ENCODE results near the gene MAT2A. TPM values are rescaled to one million over a fixed set of nuclear protein-coding genes. Genes with fewer than 3 reads are reported as not detected.

MAT2A gene
- total and polyA plus RNA-seq, 4 experiments from 2014 or later, result 75.4 to 182 (median 151) TPM

DNA sequence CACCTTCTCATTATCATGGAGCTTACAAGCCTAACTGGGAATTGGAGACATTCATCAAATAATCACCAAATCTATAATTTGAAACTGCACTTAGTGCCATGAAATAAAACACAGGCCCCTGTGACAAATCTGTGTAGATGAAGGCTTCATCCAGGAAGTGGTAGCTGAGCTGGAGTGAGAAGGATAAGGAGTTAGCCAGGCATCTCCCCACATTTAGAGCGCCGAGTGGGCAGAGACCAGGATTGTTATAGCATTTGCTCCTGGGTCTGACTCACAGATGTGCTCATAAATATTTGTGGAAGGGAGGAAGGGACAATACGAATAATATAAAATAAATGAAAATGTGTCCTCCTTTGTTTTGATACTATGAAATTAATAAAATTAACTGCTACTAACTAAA, 2.5 kb upstream of the MAT2A start:
- ChIA-PET CTCF (ENCODE audit: partially characterized antibody) (interaction anchor here (1.3 to 12.4 kb wide), 4 partner anchors 10 to 116 kb away, joined by 3 to 144 read pairs (median 37); partner anchors contain the start of gene SH2D6), POLR2A (ENCODE audit: partially characterized antibody) (interaction anchor here (1.5 to 7.2 kb wide), 8 partner anchors 15 to 209 kb away, joined by 3 to 119 read pairs (median 54); partner anchors contain the start of genes ELMOD3, GGCX, RETSAT and RNF181)
- DNase-seq, result no peak
- peaks cover 3% of the 10 kb centered on the region for H3K36me3 ChIP-seq (ENCODE audit: insufficient read depth, low read length)
- Mint-ChIP-seq H3K9me3 (peaks cover 0 to 3% (median 0%) of the 10 kb centered on the region in 8 donors), H3K4me1 (peaks cover 20 to 40% (median 30%) of the 10 kb centered on the region in 4 donors), H3K27me3 (no peaks in the 10 kb centered on the region), H3K36me3 (peaks cover 4 to 26% of the 10 kb centered on the region in 2 donors), H3K27ac (peak overlapping the region in 3 of 7 donors; percentile 33 to 95 (median 57)), H3K4me3 (peak overlapping the region in 2 of 8 donors; percentile 37 to 41)
- no peaks in the 10 kb centered on the region for H3K27me3 ChIP-seq (ENCODE audit: insufficient read depth, low read length)
- H3K4me3 ChIP-seq (ENCODE audit: low read length in 2 of 2), result no peak overlapping the region
- no peaks in the 10 kb centered on the region for H3K9me3 ChIP-seq (ENCODE audit: control insufficient read depth in 1 of 2, low read length in 2 of 2)
- intact Hi-C loops (cut with micrococcal nuclease), result no loop called here
- peaks cover 28% of the 10 kb centered on the region for H3K4me1 ChIP-seq (ENCODE audit: insufficient read depth, low read length)
- no peak overlapping the region for H3K27ac ChIP-seq (ENCODE audit: low read depth, low read length)

DNA sequence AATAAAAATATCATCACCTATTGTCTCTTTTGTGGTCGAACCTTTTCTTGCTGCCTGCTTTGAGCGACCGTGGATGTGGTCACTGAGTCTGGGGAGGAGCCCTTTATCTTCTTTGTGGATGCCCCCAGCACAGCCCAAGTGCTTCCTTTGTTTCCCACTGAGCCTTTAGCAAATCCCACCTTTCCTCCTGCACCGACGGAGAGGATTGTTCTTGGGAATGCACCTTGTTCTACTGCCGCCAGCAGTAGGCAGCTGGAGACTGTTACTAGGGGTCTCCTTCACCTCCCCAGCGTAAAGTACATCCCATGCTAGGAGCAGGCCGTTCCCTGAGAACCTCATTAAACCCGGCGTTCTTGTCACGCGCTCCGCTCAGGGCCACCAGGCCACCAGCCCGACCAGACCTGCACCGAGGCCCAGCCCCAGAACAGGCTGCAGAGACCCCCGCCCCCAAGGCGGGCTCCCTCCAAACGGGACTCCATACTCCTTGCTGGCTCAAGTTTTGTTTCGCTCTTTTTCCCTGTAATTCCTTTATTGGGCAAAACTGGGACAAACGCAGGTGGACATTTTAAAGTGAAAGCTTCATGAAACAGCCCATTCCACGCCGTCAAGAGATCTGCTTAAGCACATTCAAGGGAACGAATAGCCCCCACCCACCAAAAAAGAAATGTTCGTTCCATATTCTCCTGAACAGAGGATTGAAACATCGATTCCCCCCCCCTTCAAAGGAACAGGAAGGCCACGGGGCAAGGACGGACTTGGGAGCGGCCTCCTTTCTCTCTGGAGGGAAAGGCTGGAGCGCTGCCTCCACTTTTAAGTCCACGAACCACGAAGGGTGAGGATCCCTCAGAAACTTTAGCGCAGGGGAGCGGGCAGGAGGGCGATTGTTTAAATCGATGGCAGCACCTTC, 1.1 kb upstream of the MAT2A start:
- ChIA-PET POLR2A (ENCODE audit: partially characterized antibody) (interaction anchor here (1.0 to 7.2 kb wide), 29 partner anchors 9 to 231 kb away, joined by 3 to 119 read pairs (median 12); partner anchors contain the start of genes C2orf68, ELMOD3, GGCX and RETSAT), CTCF (ENCODE audit: partially characterized antibody) (interaction anchor here (1.0 to 12.4 kb wide), 9 partner anchors 15 to 125 kb away, joined by 3 to 144 read pairs (median 4); partner anchors contain the start of genes GGCX and SH2D6)
- peak overlapping the region; percentile 78 to 98 for H3K4me3 ChIP-seq (ENCODE audit: low read length in 2 of 2)
- H3K27ac Mint-ChIP-seq, result peak overlapping the region; percentile 91 to 97 (median 95)
- peaks cover 17% of the 10 kb centered on the region for H3K36me3 ChIP-seq (ENCODE audit: insufficient read depth, low read length)
- intact Hi-C loops (cut with micrococcal nuclease), result loop anchor here (1.0 to 2.0 kb wide), 2 partner anchors 79 to 184 kb away; partner anchors contain the start of genes ELMOD3, RETSAT and USP39
- H3K4me3 Mint-ChIP-seq, result peak overlapping the region; percentile 93 to 97 (median 95)
- no peaks in the 10 kb centered on the region for H3K27me3 ChIP-seq (ENCODE audit: insufficient read depth, low read length)
- H3K27me3 Mint-ChIP-seq, result no peaks in the 10 kb centered on the region
- H3K4me1 ChIP-seq (ENCODE audit: insufficient read depth, low read length), result peaks cover 42% of the 10 kb centered on the region
- peak overlapping the region; percentile 83 for H3K27ac ChIP-seq (ENCODE audit: low read depth, low read length)
- DNase-seq, result peak; percentile 17 to 53 (median 26)
- H3K9me3 Mint-ChIP-seq, result peaks cover 0 to 3% (median 0%) of the 10 kb centered on the region in 8 donors
- no peaks in the 10 kb centered on the region for H3K9me3 ChIP-seq (ENCODE audit: control insufficient read depth in 1 of 2, low read length in 2 of 2)
- H3K4me1 Mint-ChIP-seq, result peaks cover 31 to 54% (median 41%) of the 10 kb centered on the region in 4 donors
- H3K36me3 Mint-ChIP-seq, result peaks cover 17 to 40% of the 10 kb centered on the region in 2 donors

DNA sequence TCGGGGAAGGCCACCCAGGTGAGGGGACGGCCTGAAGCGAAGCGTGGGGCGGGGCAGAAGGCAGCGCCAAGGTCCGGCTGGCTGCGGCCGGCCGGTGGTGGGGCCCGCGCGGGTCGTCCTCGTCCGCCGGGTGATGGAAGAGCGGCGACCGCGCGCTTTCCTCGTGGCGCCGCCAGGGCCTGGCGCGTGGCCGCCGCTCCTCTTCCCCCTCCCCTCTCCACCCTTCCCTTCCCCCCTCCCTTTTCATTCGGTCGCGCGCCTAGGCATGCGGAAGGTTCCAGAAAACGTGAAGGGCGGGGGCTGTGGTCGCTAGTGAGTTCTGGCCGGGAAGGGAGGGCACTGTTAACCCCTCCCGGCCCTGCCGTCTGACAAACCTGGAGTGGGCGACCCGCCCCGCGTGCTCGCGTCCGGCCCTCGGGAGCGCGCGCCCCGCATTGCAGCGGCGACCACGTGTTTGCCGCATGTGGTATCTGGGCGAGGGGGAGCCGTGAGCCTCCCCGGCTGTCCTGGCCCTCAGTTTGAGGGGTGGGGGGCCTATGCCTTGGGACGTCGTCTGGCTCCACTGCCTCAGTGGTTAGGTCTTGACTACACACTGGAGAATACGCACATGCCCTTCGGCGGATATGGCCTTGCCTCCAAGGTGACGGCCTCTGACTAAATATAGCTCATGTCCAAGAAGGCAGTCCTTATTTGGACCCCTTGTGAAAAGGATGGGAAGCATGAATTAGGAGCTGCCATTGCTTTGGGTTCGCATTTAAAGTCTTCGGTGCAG, 579 bp downstream of the MAT2A start:
- Histone ChIP-seq H3K36me3 (ENCODE audit: insufficient read depth, low read length) (peaks cover 26% of the 10 kb centered on the region), H3K4me3 (ENCODE audit: low read length in 2 of 2) (peak overlapping the region; percentile 78 to 98), H3K9me3 (ENCODE audit: control insufficient read depth in 1 of 2, low read length in 2 of 2) (no peaks in the 10 kb centered on the region), H3K4me1 (ENCODE audit: insufficient read depth, low read length) (peaks cover 44% of the 10 kb centered on the region), H3K27ac (ENCODE audit: low read depth, low read length) (peak overlapping the region; percentile 83), H3K27me3 (ENCODE audit: insufficient read depth, low read length) (no peaks in the 10 kb centered on the region)
- ChIA-PET CTCF (ENCODE audit: partially characterized antibody) (interaction anchor here (1.0 to 12.4 kb wide), 12 partner anchors 10 to 148 kb away, joined by 3 to 144 read pairs (median 4); partner anchors contain the start of genes GGCX and SH2D6), POLR2A (ENCODE audit: partially characterized antibody) (interaction anchor here (0.5 to 7.2 kb wide), 45 partner anchors 9 to 902 kb away, joined by 3 to 119 read pairs (median 6); partner anchors contain the start of genes C2orf68, CAPG, ELMOD3 and GGCX)
- Mint-ChIP-seq H3K36me3 (peaks cover 30 to 55% of the 10 kb centered on the region in 2 donors), H3K9me3 (peaks cover 0 to 3% (median 0%) of the 10 kb centered on the region in 8 donors), H3K4me3 (peak overlapping the region; percentile 93 to 97 (median 95)), H3K4me1 (peaks cover 33 to 58% (median 46%) of the 10 kb centered on the region in 4 donors), H3K27ac (peak overlapping the region; percentile 94 to 97 (median 95)), H3K27me3 (no peaks in the 10 kb centered on the region)
- DNase-seq, result peak; percentile 73 to 82 (median 76)
- intact Hi-C loops (cut with micrococcal nuclease), result loop anchor here (1.0 to 2.0 kb wide), 7 partner anchors 13 to 211 kb away; partner anchors contain the start of genes GGCX, RNF181, SH2D6 and USP39

DNA sequence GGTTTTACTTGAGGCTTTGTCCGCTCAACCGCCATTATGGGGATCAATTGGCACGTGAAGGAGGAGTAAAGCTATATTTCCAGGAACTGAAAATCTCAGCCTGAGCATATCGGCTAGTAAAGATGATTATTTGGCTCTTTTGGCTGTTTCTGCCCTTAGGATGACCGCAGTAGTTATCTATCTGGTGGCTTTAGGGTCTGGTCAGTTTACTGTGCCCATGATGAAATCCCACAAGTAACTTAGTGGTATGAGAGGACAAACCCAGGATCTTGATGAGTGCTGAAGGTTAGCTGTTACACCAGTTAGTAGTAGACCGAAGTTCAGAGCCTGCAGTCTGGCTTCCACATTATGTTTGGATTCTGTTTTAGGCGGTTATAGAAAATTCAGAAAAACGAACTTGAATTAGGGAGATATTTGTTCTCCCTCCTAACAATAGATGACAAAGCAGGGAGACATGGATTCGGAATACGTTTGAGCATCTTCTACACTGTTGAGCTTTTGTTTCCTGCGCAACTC, 1.2 kb downstream of the MAT2A start:
- intact Hi-C loops (cut with micrococcal nuclease), result no loop called here

DNA sequence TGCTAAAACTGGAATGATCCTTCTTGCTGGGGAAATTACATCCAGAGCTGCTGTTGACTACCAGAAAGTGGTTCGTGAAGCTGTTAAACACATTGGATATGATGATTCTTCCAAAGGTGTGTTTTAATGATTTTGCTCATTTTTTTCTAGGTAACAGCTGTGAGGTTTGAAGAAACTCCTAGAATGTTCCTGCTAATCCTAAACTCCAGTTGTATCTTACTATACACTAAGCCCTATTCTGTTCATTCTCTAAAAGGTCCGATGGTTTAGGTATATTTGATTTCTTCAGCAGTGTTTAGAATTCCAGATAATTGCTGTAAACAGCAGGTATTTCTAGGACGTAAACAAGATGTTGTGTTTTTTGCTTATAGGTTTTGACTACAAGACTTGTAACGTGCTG, 2.3 kb downstream of the MAT2A start:
- ChIA-PET POLR2A (ENCODE audit: partially characterized antibody) (interaction anchor here (1.4 to 7.2 kb wide), 11 partner anchors 10 to 186 kb away, joined by 4 to 119 read pairs (median 32); partner anchors contain the start of genes C2orf68, ELMOD3, GGCX and RETSAT), CTCF (ENCODE audit: partially characterized antibody) (interaction anchor here (2.0 to 12.4 kb wide), 3 partner anchors 11 to 150 kb away, joined by 4 to 144 read pairs (median 71); partner anchors contain the start of gene SH2D6)
- intact Hi-C loops (cut with micrococcal nuclease), result no loop called here
- DNase-seq, result no peak
- H3K27ac Mint-ChIP-seq, result peak overlapping the region in 4 of 7 donors; percentile 17 to 95 (median 93)
- H3K27me3 Mint-ChIP-seq, result no peaks in the 10 kb centered on the region
- Histone ChIP-seq H3K9me3 (ENCODE audit: control insufficient read depth in 1 of 2, low read length in 2 of 2) (no peaks in the 10 kb centered on the region), H3K27me3 (ENCODE audit: insufficient read depth, low read length) (no peaks in the 10 kb centered on the region), H3K4me3 (ENCODE audit: low read length in 2 of 2) (no peak overlapping the region), H3K27ac (ENCODE audit: low read depth, low read length) (no peak overlapping the region), H3K36me3 (ENCODE audit: insufficient read depth, low read length) (peaks cover 38% of the 10 kb centered on the region), H3K4me1 (ENCODE audit: insufficient read depth, low read length) (peaks cover 44% of the 10 kb centered on the region)
- peaks cover 0 to 3% (median 0%) of the 10 kb centered on the region in 8 donors for H3K9me3 Mint-ChIP-seq
- H3K4me3 Mint-ChIP-seq, result peak overlapping the region in 6 of 8 donors; percentile 36 to 96 (median 94)
- H3K36me3 Mint-ChIP-seq, result peaks cover 30 to 71% of the 10 kb centered on the region in 2 donors
- peaks cover 33 to 58% (median 45%) of the 10 kb centered on the region in 4 donors for H3K4me1 Mint-ChIP-seq

More for the DNA sequence above, 1.2 kb downstream of the MAT2A start:
- Mint-ChIP-seq H3K4me1 (peaks cover 33 to 58% (median 46%) of the 10 kb centered on the region in 4 donors), H3K27ac (peak overlapping the region; percentile 84 to 95 (median 92)), H3K27me3 (no peaks in the 10 kb centered on the region), H3K9me3 (peaks cover 0 to 3% (median 0%) of the 10 kb centered on the region in 8 donors), H3K4me3 (peak overlapping the region; percentile 88 to 97 (median 94)), H3K36me3 (peaks cover 30 to 62% of the 10 kb centered on the region in 2 donors)
- ChIA-PET CTCF (ENCODE audit: partially characterized antibody) (interaction anchor here (1.1 to 12.4 kb wide), 5 partner anchors 13 to 149 kb away, joined by 4 to 144 read pairs (median 12); partner anchors contain the start of genes GGCX and SH2D6), POLR2A (ENCODE audit: partially characterized antibody) (interaction anchor here (0.8 to 7.2 kb wide), 24 partner anchors 9 to 222 kb away, joined by 3 to 119 read pairs (median 12); partner anchors contain the start of genes C2orf68, ELMOD3, GGCX and RETSAT)
- Histone ChIP-seq H3K27ac (ENCODE audit: low read depth, low read length) (peak overlapping the region; percentile 83), H3K4me3 (ENCODE audit: low read length in 2 of 2) (peak overlapping the region; percentile 78 to 98), H3K36me3 (ENCODE audit: insufficient read depth, low read length) (peaks cover 29% of the 10 kb centered on the region), H3K4me1 (ENCODE audit: insufficient read depth, low read length) (peaks cover 44% of the 10 kb centered on the region), H3K27me3 (ENCODE audit: insufficient read depth, low read length) (no peaks in the 10 kb centered on the region), H3K9me3 (ENCODE audit: control insufficient read depth in 1 of 2, low read length in 2 of 2) (no peaks in the 10 kb centered on the region)
- DNase-seq, result no peak
